H9 (cell line): ENCODE measurements around the gene RFX4. TPM values are rescaled to one million over a fixed set of nuclear protein-coding genes. Genes with fewer than 3 reads are reported as not detected.

Experiments
- DNase-seq: peaks from one replicate; pipeline ENCODE4 v3.0.0-alpha.2; 2017
- H2AFZ ChIP-seq: one replicate; pipeline ENCODE4 v1.6.1; 2013; ENCODE audit warnings: mild to moderate bottlenecking, low read length, control low read depth, moderate library complexity
- H2AK5ac ChIP-seq: 2 replicates; pipeline ENCODE4 v1.6.1; 2013; ENCODE audit warnings: low read length, control low read depth, mixed read lengths; ENCODE audit not compliant: insufficient read length
- H2BK120ac ChIP-seq: one replicate; pipeline ENCODE4 v1.6.1; 2013; ENCODE audit warnings: low read depth, mild to moderate bottlenecking, low read length, control low read depth, inconsistent platforms; ENCODE audit not compliant: poor library complexity, severe bottlenecking
- H2BK12ac ChIP-seq: 2 replicates; pipeline ENCODE4 v1.6.1; 2013; ENCODE audit warnings: low read length, control low read depth, mixed read lengths, low read depth; ENCODE audit not compliant: insufficient read length
- H2BK15ac ChIP-seq: 2 replicates; pipeline ENCODE4 v1.6.1; 2013; ENCODE audit warnings: low read depth, low read length, control low read depth
- H2BK20ac ChIP-seq: one replicate; pipeline ENCODE4 v1.6.1; 2013; ENCODE audit warnings: low read depth, mild to moderate bottlenecking, low read length, control low read depth, inconsistent platforms; ENCODE audit not compliant: poor library complexity, severe bottlenecking
- H2BK5ac ChIP-seq: 2 replicates; pipeline ENCODE4 v1.6.1; 2013; ENCODE audit warnings: low read length, control low read depth, mixed read lengths; ENCODE audit not compliant: insufficient read length
- H3K14ac ChIP-seq: 2 replicates; pipeline ENCODE4 v1.6.1; 2013; ENCODE audit warnings: low read length, control low read depth; ENCODE audit not compliant: insufficient read depth
- H3K18ac ChIP-seq: 2 replicates; pipeline ENCODE4 v1.6.1; 2013; ENCODE audit warnings: low read depth, mild to moderate bottlenecking, mixed read lengths, low read length, control low read depth; ENCODE audit not compliant: insufficient read length
- H3K23ac ChIP-seq: 2 replicates; pipeline ENCODE4 v1.6.1; 2013; ENCODE audit warnings: low read length, control low read depth, mixed read lengths, low read depth; ENCODE audit not compliant: insufficient read length
- H3K23me2 ChIP-seq: 2 replicates; pipeline ENCODE4 v1.6.1; 2013; ENCODE audit warnings: low read depth, mild to moderate bottlenecking, mixed read lengths, low read length, control low read depth; ENCODE audit not compliant: insufficient read length, poor library complexity, severe bottlenecking
- H3K27ac ChIP-seq: 2 replicates; pipeline ENCODE4 v1.5.1; 2013; ENCODE audit warnings: low read length, control low read depth, mixed read lengths, low read depth; ENCODE audit not compliant: insufficient read length
- H3K27me3 ChIP-seq: 2 replicates; pipeline ENCODE4 v1.6.1; 2013; ENCODE audit warnings: low read length, control low read depth, inconsistent platforms; ENCODE audit not compliant: insufficient read depth
- H3K4ac ChIP-seq: 2 replicates; pipeline ENCODE4 v1.6.1; 2013; ENCODE audit warnings: low read depth, mild to moderate bottlenecking, control low read depth, inconsistent platforms, low read length, moderate library complexity
- H3K4me1 ChIP-seq: 2 replicates; pipeline ENCODE4 v1.6.1; 2013; ENCODE audit warnings: low read length, control low read depth, inconsistent platforms; ENCODE audit not compliant: insufficient read depth
- H3K4me2 ChIP-seq: 2 replicates; pipeline ENCODE4 v1.6.1; 2013; ENCODE audit warnings: low read length, control low read depth, mixed read lengths; ENCODE audit not compliant: insufficient read length, insufficient read depth
- H3K56ac ChIP-seq: 2 replicates; pipeline ENCODE4 v1.6.1; 2013; ENCODE audit warnings: low read depth, mild to moderate bottlenecking, mixed read lengths, low read length, control low read depth; ENCODE audit not compliant: insufficient read length
- H3K79me1 ChIP-seq: 2 replicates; pipeline ENCODE4 v1.6.1; 2013; ENCODE audit warnings: low read depth, mild to moderate bottlenecking, moderate library complexity, low read length, control low read depth, inconsistent platforms; ENCODE audit not compliant: insufficient read depth, poor library complexity, severe bottlenecking
- H3K79me2 ChIP-seq: 2 replicates; pipeline ENCODE4 v1.6.1; 2013; ENCODE audit warnings: low read length, control low read depth, inconsistent platforms; ENCODE audit not compliant: insufficient read depth
- H3K9ac ChIP-seq: 2 replicates; pipeline ENCODE4 v1.6.1; 2013; ENCODE audit warnings: low read length, control low read depth, mixed read lengths; ENCODE audit not compliant: insufficient read length; ENCODE audit errors: extremely low read depth
- H3K9me3 ChIP-seq: one replicate; pipeline ENCODE4 v1.6.1; 2013; ENCODE audit warnings: low read depth, low read length, inconsistent platforms; ENCODE audit not compliant: control insufficient read depth
- H3T11ph ChIP-seq: one replicate; pipeline ENCODE4 v1.6.1; 2013; ENCODE audit warnings: mild to moderate bottlenecking, low read length, control low read depth, inconsistent platforms
- H4K20me1 ChIP-seq: one replicate; pipeline ENCODE4 v1.6.1; 2013; ENCODE audit not compliant: control insufficient read depth, insufficient read length, insufficient read depth
- H4K5ac ChIP-seq: 2 replicates; pipeline ENCODE4 v1.6.1; 2013; ENCODE audit warnings: low read depth, mild to moderate bottlenecking, mixed read lengths, low read length, control low read depth; ENCODE audit not compliant: insufficient read length
- H4K8ac ChIP-seq: replicated peaks from 2 replicates; pipeline ENCODE4 v1.6.1; 2013; ENCODE audit warnings: low read length, control low read depth, mixed read lengths, low read depth; ENCODE audit not compliant: insufficient read length
- H4K91ac ChIP-seq: 2 replicates; pipeline ENCODE4 v1.6.1; 2013; ENCODE audit warnings: low read depth, mild to moderate bottlenecking, moderate library complexity, mixed read lengths, low read length, control low read depth; ENCODE audit not compliant: insufficient read length
- H3K27ac Mint-ChIP-seq, 3 experiments: 2 replicates in 2 of 3; 3 replicates in 1 of 3; pipeline ENCODE4 v1.8.0; 2020 to 2021; ENCODE audit warnings: mixed read lengths in 3 of 3, mild to moderate bottlenecking in 1 of 3, moderate library complexity in 1 of 3
- H3K27me3 Mint-ChIP-seq: 2 replicates; pipeline ENCODE4 v1.8.0; 2021; ENCODE audit warnings: low read depth, mild to moderate bottlenecking, moderate library complexity, mixed read lengths
- H3K36me3 Mint-ChIP-seq, 3 experiments: 2 replicates in 2 of 3; 3 replicates in 1 of 3; pipeline ENCODE4 v1.8.0; 2020 to 2021; ENCODE audit warnings: low read depth in 3 of 3, mixed read lengths in 3 of 3; ENCODE audit not compliant: insufficient read depth in 1 of 3
- H3K4me1 Mint-ChIP-seq, 2 experiments: 2 replicates each; pipeline ENCODE4 v1.8.0; 2020; ENCODE audit warnings: mixed read lengths in 2 of 2
- H3K4me3 Mint-ChIP-seq, 2 experiments: 2 replicates in 1 of 2; 3 replicates in 1 of 2; pipeline ENCODE4 v1.8.0; 2020 to 2021; ENCODE audit warnings: mild to moderate bottlenecking in 2 of 2, mixed read lengths in 2 of 2, moderate library complexity in 1 of 2
- H3K9me3 Mint-ChIP-seq, 2 experiments: 2 replicates in 1 of 2; 3 replicates in 1 of 2; pipeline ENCODE4 v1.8.0; 2020; ENCODE audit warnings: mild to moderate bottlenecking in 2 of 2, mixed read lengths in 2 of 2, moderate library complexity in 1 of 2
- CTCF ChIP-seq: fragments of 200-600 bp; sonication (generic); conservative IDR thresholded peaks from 3 replicates; pipeline ENCODE4 v1.8.0; 2021; ENCODE audit warnings: antibody characterized with exemption, mild to moderate bottlenecking
- total RNA-seq: library from RNA; stranded (reverse); gene quantifications from 2 replicates; pipeline ENCODE4 v1.2.1, GENCODE V29; 2021

RFX4 gene
- total RNA-seq, 1 experiment from 2014 or later: 0.57 TPM

- H3K9ac ChIP-seq: no peak overlapping the region
- no peak overlapping the region for H4K5ac ChIP-seq
- no peak overlapping the region for H3K56ac ChIP-seq
- H3K23ac ChIP-seq: no peak overlapping the region
- no peak overlapping the region for H2BK15ac ChIP-seq
- Mint-ChIP-seq H3K36me3 (peaks cover 32 to 49% (median 45%) of the 10 kb centered on the region in 3 experiments), H3K27ac (no peak overlapping the region), H3K4me1 (peaks cover 0 to 7% of the 10 kb centered on the region in 2 experiments; a peak in 3 of 4 replicates), H3K9me3 (peaks cover 3 to 4% of the 10 kb centered on the region in 2 experiments; a peak in 2 of 5 replicates), H3K4me3 (no peak overlapping the region), H3K27me3 (no peaks in the 10 kb centered on the region)
- H2BK5ac ChIP-seq: no peak overlapping the region
- no peak overlapping the region for H3K27ac ChIP-seq
- TF ChIP-seq CTCF: no peak
- H2BK120ac ChIP-seq: no peak overlapping the region
- no peak overlapping the region for H3K14ac ChIP-seq
- H3K27me3 ChIP-seq: no peaks in the 10 kb centered on the region
- no peaks in the 10 kb centered on the region for H3K23me2 ChIP-seq
- H3K79me2 ChIP-seq: no peaks in the 10 kb centered on the region
- no peaks in the 10 kb centered on the region for H4K20me1 ChIP-seq
- no peak overlapping the region for H3T11ph ChIP-seq
- no peak overlapping the region for H4K91ac ChIP-seq
- no peak overlapping the region for H2BK20ac ChIP-seq
- no peak overlapping the region for H3K4ac ChIP-seq
- H2BK12ac ChIP-seq: no peak overlapping the region
- no peaks in the 10 kb centered on the region for H3K9me3 ChIP-seq
- H3K18ac ChIP-seq: no peak overlapping the region
- no peaks in the 10 kb centered on the region for H3K4me1 ChIP-seq
- H2AK5ac ChIP-seq: no peak overlapping the region
- no peak overlapping the region for H2AFZ ChIP-seq
- no peak overlapping the region for H3K4me2 ChIP-seq
- no peak for DNase-seq
- H3K79me1 ChIP-seq: peaks cover 2% of the 10 kb centered on the region
- no peak overlapping the region for H4K8ac ChIP-seq
Measured at GRCh38 chr12:106791531-106791930, 208.7 kb downstream of the RFX4 start.
